AG09309 (cell line): ENCODE measurements around the gene JMJD4.

Experiments
- DNase-seq: peaks from one replicate; pipeline ENCODE4 v3.0.0-alpha.2; 2010; ENCODE audit warnings: low read depth
- H3K4me3 ChIP-seq: 2 replicates; pipeline ENCODE4 v1.5.1; 2011; ENCODE audit warnings: mild to moderate bottlenecking, low read depth, low read length, moderate library complexity; ENCODE audit not compliant: control insufficient read depth
- TF ChIP-seq, protein P1 (sequence below): IDR thresholded peaks from 2 replicates; pipeline ENCODE4 v1.5.1; 2011; ENCODE audit warnings: mild to moderate bottlenecking, low read depth, low read length, inconsistent platforms; ENCODE audit not compliant: insufficient read depth, control insufficient read depth; ENCODE audit errors: missing control alignments

The JMJD4 gene

DNA sequence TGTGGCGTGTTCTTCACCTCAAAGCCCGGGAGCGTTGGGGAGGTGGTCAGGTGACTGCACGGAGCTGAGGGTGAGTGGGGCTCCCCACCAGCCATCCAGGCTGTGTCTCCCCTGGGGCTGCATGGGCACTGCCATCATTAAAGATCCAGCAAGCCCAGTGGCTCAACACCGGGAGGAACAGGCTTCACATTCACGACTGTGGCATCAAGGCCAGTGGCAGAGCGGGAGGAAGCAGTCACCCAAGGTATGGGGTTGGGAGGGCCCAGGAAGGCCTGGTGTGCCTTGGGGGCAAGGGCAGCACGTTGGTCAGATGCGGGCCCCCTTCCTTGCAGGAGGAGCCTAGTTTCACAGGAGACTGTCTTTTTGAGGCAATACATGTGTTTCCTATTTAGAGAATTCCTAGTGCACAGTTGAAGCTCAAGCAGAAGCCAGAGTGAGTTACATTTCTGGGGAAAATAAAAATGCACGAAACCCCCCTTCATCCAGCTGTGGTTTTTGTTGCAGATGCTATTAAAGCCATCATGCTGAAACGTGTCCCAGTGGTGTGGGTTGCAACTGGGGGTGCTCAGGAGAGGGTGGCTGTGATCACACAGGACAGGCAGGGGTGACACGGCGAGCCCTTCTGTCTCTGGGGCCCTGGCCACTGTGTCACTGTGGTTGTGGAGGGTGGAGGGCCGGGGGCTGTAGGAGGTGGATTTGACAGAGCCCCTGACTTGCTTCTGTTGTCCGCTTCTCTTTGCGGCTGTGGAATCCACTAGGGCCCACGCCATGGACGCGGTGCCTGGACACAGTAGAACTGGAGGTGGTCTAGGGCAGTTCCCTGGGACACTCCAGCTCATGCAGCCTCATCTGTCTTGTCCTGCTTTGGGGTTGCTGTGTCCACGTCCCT lies 34.2 kb upstream of the JMJD4 start:
- TF ChIP-seq, protein P1, sequence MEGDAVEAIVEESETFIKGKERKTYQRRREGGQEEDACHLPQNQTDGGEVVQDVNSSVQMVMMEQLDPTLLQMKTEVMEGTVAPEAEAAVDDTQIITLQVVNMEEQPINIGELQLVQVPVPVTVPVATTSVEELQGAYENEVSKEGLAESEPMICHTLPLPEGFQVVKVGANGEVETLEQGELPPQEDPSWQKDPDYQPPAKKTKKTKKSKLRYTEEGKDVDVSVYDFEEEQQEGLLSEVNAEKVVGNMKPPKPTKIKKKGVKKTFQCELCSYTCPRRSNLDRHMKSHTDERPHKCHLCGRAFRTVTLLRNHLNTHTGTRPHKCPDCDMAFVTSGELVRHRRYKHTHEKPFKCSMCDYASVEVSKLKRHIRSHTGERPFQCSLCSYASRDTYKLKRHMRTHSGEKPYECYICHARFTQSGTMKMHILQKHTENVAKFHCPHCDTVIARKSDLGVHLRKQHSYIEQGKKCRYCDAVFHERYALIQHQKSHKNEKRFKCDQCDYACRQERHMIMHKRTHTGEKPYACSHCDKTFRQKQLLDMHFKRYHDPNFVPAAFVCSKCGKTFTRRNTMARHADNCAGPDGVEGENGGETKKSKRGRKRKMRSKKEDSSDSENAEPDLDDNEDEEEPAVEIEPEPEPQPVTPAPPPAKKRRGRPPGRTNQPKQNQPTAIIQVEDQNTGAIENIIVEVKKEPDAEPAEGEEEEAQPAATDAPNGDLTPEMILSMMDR = no peak
- DNase-seq = no peak
- no peak overlapping the region for H3K4me3 ChIP-seq

DNA sequence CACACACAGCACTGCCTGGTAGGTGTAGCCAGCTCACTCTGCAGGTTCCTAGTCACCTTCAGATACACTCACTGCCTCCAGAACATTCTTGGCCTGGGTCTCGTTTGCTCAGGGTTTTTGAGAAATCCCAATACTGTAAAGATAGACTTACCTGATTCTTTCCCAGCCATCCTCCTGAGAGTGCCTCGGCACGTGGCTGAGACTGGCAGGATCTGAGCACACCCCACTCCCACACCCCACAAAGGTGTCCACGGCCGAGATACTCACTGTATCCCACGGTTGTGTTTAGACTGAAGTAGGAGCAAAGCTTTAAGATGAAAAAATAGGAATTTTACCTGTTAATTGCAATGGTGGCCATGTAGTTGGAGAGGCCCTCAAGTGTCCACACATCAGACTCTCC lies 33.5 kb upstream of the JMJD4 start:
- TF ChIP-seq, protein P1 = no peak
- H3K4me3 ChIP-seq = no peak overlapping the region
- no peak for DNase-seq

DNA sequence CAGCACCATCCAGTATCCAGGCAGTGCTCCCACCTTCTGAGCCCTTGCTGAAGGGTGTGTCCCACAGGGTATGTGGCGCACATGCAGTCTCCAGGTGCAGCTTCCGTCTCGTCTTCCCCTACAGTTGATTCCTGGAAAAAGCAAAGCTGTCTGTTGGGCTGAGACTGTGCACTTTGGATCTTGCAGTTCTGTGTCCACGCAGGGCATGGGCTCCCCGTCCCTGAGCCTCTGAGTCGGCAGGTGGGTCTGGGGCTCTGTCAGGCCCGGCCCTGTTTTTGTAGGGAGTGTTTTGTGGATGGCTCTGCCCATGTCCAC lies 33.0 kb upstream of the JMJD4 start:
- no peak for DNase-seq
- TF ChIP-seq, protein P1 = no peak
- no peak overlapping the region for H3K4me3 ChIP-seq

DNA sequence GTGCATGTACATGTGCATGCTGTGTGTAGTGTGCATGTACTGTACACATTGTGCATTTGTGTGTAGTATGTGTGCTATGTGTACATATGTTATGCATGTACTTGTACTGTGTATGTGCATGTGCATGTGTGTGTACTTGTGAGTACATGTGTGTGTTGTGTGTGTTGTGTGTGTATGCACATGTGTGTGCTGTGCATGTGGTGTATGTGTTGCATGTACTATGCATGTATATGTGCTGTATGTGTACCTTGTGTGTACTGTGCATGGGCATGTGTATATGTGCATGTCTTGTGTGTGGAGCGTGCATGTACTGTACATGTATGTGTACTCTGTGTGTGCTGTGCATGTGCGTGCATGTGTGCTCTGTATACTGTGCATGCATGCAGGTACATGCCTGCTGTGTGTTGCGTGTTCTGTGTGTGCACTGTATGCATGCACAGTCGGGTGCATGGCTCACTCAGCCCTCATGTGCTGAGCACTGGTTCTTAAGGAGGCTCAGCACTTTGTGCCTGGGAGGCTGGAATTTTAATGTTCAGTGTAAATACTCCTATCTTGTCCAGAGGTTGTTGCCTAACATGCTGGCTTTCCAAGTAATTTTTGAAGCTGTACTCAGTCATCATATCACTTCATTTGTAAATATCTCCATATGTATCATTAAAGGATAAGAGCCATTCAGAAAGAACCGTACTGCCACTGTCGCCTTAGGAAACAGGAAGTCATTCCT lies 32.5 kb upstream of the JMJD4 start:
- no peak overlapping the region for H3K4me3 ChIP-seq
- DNase-seq = no peak
- TF ChIP-seq, protein P1 = no peak

DNA sequence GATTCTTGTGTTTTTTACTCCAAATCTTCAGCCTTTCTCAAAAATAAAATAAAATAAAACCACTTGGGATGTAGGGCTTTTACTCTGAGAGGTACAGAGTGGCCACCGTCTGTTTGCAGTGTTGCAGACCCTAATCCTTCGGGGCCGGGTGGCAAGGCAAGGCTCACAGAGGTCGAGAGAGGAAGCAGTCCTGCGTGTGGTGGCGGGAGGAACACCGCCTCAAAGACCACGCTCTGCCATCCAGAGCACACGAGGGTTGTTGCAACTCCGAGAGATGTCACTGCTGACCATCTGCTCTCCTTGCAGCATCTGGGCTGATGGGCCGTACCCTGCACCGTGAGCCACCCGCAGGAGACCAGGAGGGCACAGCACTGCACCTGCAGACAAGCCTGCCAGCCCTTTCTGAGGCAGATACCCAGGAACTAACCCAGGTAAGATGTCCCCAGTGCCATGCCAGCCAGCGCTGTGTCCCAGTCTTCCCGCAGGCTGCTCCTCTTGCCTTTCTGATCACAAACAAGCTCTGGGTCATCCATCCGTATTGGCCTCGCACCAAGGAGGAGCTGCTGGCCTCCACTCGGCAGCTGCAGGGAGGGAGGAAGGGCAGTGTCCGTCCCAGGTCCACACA lies 31.7 kb upstream of the JMJD4 start:
- TF ChIP-seq, protein P1 = no peak
- DNase-seq = no peak

DNA sequence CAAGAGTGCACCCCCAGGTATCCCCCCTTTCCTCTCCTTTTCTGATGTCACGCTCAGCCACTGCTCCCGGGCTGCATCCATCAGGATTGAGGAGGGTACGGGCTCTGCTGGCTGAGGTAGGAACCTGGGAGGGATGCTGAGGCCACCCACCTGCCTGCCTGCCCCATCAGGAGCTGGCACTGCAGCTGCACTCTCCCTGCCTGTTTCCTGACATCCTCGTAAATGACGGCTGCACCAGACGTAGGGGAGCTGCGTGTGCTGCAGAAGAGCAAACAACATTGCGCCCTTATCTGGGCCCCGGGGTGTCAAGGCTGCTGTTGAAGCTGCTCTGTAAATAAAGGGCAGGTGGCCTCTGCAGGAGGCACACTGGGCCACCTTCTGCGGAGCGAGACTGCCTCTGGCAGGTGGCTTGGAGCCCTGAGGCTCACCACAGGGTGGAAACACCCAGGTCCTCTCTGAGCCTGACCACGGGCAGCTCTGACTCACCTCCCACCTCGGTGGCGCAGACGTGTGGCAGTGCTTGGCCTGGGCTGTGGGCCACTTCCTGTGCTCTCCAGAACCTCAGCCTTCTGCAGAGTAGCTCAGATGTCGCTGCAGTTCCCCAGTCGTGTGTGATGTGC lies 31.0 kb upstream of the JMJD4 start:
- no peak for DNase-seq
- TF ChIP-seq, protein P1 = no peak
- no peak overlapping the region for H3K4me3 ChIP-seq

More for the DNA sequence above, 31.7 kb upstream of the JMJD4 start:
- no peak overlapping the region for H3K4me3 ChIP-seq
